ENCODE data around the gene SLC5A12. TPM values are rescaled to one million over a fixed set of nuclear protein-coding genes. Genes with fewer than 3 reads are reported as not detected.
"Not testable (repeated sequence)": the region's sequence is repeated elsewhere in the genome, so short reads cannot be mapped to it uniquely, and the experiment has no call there.

The SLC5A12 gene
- polyA plus RNA-seq, 3 donors = 52.0 to 70.1 (median 52.2) TPM

GRCh38 chr11:26665036-26665435 is 56.8 kb downstream of the SLC5A12 start:
- no peak for DNase-seq (ENCODE audit: low read depth in 3 of 3, low spot score in 2 of 3)

GRCh38 chr11:26662916-26663315 is 58.9 kb downstream of the SLC5A12 start:
- DNase-seq (ENCODE audit: low read depth in 3 of 3, low spot score in 2 of 3) = no peak

GRCh38 chr11:26655287-26655686 is 66.6 kb downstream of the SLC5A12 start:
- DNase-seq (ENCODE audit: low read depth in 3 of 3, low spot score in 2 of 3) = no peak

GRCh38 chr11:26651916-26652315 is 69.9 kb downstream of the SLC5A12 start:
- no peak for DNase-seq (ENCODE audit: low read depth in 3 of 3, low spot score in 2 of 3)

- DNase-seq (ENCODE audit: low read depth in 3 of 3, low spot score in 2 of 3) = peak; percentile 19 to 44 (median 27)
These were observed 72.0 kb downstream of the SLC5A12 start for GRCh38 chr11:26649884-26650283.

GRCh38 chr11:26643314-26643713 is 78.5 kb downstream of the SLC5A12 start:
- not testable (repeated sequence) for DNase-seq (ENCODE audit: low read depth in 3 of 3, low spot score in 2 of 3)

- no peak for DNase-seq (ENCODE audit: low read depth in 3 of 3, low spot score in 2 of 3)
These were observed 89.1 kb downstream of the SLC5A12 start for GRCh38 chr11:26632691-26633159.

- DNase-seq (ENCODE audit: low read depth in 3 of 3, low spot score in 2 of 3) = no peak
These were observed 95.5 kb downstream of the SLC5A12 start for GRCh38 chr11:26626346-26626745.

- no peak for DNase-seq (ENCODE audit: low read depth in 3 of 3, low spot score in 2 of 3)
These were observed 98.7 kb downstream of the SLC5A12 start for GRCh38 chr11:26623076-26623659.

- no peak for DNase-seq (ENCODE audit: low read depth in 3 of 3, low spot score in 2 of 3)
These were observed 99.7 kb downstream of the SLC5A12 start for GRCh38 chr11:26622181-26622580.

GRCh38 chr11:26621132-26621531 is 100.7 kb downstream of the SLC5A12 start:
- DNase-seq (ENCODE audit: low read depth in 3 of 3, low spot score in 2 of 3) = no peak

GRCh38 chr11:26620282-26621045 is 101.4 kb downstream of the SLC5A12 start:
- DNase-seq (ENCODE audit: low read depth in 3 of 3, low spot score in 2 of 3) = no peak

- DNase-seq (ENCODE audit: low read depth in 3 of 3, low spot score in 2 of 3) = no peak
These were observed 103.4 kb downstream of the SLC5A12 start for GRCh38 chr11:26618441-26618840.

Other genes starting within 250 kb of the SLC5A12 start
- 1 to 10 TPM; 2.3 to 4.4 (median 3.7) TPM for gene MUC15, start 149.8 kb downstream of the SLC5A12 start, polyA plus RNA-seq (ENCODE audit: insufficient read length in 3 of 3)

Measured in right renal cortex interstitium (tissue), 3 donors.